HG03280 (cell line): ENCODE measurements around the gene FLT4.

Source experiments
- ATAC-seq: cut with Tn5 transposase; IDR thresholded peaks from one replicate; pipeline ENCODE4 v1.9.1; 2021; ENCODE audit warnings: mild to moderate bottlenecking, moderate library complexity; ENCODE audit not compliant: unreplicated experiment

FLT4 gene

DNA sequence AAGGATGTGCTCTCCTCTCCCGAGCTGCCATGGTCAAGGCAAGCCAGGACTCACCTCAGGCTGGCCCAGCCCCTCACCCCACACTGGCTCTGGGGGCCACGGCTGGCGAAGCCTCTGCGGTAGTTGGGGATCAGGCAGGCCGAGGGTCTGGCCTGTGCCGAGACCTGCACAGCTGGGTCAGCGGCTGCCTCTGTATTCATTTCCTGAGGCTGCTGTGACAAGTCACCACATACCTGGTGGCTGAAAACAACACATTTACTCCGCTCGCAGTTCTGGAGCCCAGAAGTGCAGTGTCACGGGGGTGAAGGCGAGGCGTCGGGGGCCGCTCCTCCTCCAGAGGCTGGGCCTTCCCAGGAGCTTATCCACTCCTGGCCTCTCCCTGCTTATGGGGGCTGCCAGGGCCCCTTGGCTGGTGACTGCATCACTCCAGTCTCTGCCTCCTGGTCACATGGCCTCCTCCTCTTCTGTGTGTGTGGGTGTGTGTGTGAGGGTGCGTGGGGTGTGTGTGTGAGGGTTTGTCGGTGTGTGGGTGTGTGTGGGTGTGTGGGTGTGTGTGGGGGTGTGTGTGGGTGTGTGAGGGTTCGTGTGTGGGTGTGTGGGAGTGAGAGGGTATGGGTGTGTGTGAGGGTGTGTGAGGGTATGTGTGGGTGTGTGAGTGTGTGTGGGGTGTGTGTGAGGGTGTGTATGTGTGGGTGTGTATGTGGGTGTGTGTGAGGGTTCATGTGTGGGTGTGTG, 54.9 kb downstream of the FLT4 start:
- no peak for ATAC-seq

DNA sequence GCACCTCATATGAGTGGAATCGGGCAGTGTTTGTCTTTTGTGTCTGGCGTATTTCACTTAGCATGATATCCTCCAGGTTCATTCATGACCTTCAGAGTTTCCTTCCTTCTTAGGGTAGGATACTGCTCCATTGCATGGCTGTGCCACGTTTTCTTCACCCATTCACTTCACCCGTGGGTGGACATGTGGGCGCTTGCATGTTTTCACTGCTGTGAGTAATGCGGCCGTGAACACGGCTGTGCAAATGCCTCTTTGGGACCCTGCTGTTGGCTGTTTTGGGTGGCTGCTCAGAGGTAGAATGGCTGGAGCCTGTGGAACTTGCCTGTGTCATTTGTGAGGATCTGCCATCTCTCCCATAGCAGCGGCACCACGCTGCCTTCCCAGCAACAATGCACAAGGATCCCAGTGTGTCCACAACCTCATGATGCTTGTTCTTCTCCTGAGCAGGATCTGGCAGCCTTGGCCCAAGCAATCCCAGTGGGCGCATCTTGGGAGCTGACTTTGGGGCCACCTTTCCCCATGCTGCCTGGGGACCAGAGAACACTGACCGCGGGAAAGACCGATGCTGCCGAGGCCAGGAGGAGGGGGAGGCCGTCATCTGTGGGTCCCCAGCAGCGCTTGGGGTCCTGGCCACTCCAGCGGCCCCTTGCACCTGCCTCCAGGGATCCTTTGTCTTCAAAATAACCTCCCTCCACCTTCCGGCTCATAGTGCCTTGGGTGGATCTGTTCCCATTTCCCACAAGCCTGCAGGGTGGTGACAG, 55.8 kb downstream of the FLT4 start:
- no peak for ATAC-seq

GRCh38 chr5:180592176-180592575, 57.2 kb downstream of the FLT4 start:
- ATAC-seq: no peak

GRCh38 chr5:180591311-180591887, 58.0 kb downstream of the FLT4 start, which contains the start of gene SCGB3A1:
TSS of gene SCGB3A1 (minus strand) at chr5:180591499. CDS start at chr5:180591462, 37 bp downstream.
- ATAC-seq: no peak

DNA sequence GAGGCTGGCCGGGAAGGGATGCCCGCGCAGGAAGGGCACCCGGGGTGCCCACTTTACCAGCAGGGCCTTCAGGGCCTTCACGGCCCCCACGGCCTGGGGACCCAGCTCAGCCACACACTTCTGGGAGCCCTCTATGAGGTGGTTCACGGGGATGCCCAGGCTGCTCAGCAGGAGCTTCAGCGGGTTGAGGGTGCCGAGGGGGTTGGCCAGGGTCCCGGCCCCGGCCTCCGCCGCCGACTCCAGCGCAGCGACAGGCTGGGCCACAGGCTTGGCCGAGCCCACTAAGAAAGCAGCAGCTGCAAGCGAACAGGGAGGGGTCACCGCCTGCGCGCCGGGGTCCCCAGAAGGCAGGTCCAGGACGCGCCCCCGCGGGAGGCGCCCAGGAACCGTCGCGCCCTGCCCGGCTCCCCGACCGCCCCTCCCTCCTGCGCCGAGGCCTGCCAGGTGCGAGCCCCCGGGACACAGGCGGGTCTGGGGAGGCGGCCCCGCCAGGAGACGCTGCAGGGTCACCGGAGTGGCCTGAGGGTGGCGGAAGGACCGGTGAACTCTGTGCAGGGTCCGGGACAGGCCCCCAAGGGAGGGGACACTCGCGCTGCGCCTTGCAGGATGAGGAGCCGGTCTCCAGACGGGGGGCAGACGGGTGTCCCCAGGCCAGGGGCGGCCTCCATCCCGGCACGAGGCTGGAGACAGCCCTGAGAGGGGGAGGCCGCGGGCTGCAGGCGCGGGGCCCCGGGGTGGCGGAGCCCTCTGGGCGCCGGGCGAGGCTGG, 58.7 kb downstream of the FLT4 start:
- no peak for ATAC-seq

GRCh38 chr5:180589771-180590542, 59.4 kb downstream of the FLT4 start:
- no peak for ATAC-seq

- no peak for ATAC-seq
Measured at GRCh38 chr5:180586870-180587269, 62.5 kb downstream of the FLT4 start.

DNA sequence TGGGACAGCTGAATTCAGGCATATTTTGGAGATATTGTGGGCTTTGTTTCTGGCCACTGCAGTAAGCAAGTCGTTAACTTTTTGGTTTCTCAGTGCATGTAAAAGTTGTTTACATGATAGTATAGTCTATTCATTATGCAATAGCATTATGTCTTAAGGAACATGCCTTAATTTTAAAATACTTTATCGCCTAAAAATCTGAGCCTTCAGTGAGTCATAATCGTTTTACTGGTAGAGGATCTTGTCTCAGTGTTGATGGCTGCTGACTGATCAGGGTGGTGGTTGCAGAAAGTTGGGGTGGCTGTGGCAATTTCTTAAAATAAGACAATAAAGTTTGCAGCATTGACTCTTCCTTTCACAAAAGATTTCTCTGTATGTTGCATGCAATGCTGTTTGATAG, 63.2 kb downstream of the FLT4 start:
- no peak for ATAC-seq

GRCh38 chr5:180583738-180584137, 65.7 kb downstream of the FLT4 start:
- ATAC-seq: no peak

GRCh38 chr5:180580681-180581080, 68.7 kb downstream of the FLT4 start:
- no peak for ATAC-seq

DNA sequence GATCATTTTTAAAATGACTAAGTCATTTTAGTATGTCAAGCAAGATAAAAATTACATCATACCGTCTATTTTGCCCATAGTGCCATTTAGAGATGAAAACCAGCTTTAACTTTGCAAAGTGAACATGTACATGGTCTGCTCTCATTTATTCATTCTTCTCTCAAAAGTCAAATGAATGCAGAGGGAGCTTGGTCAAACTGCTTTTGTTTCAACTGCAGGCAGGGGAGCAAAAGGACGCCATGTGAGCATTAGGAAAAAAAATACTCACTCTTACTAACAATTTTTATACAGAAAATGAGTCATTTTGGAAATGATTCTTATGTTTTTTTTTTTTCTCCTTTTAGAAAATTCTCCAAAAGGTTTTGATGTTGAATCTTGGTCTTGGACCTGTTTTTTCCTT, 73.8 kb downstream of the FLT4 start:
- no peak for ATAC-seq

DNA sequence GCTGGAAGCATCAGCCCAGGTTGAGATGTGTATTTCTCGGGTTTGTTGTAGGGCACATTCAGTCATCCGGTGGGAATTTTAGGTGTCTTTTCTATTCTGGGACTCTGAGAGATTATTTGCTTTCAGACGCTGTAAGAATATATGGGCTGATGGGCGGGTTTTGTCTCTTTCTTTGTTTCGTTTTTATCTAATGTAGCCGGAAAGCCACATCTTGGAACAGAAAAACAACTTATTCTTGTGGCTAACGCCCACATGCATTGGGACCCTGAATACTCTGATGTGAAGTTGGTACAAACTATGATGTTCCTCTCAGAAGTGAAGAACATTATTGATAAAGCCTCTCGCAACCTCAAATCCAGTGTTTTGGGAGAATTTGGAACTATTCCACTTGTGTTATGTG, 80.5 kb downstream of the FLT4 start:
- no peak for ATAC-seq

- no peak for ATAC-seq
Measured at GRCh38 chr5:180563994-180564393, 85.4 kb downstream of the FLT4 start.

GRCh38 chr5:180558232-180558631, 91.2 kb downstream of the FLT4 start:
- ATAC-seq: no peak

DNA sequence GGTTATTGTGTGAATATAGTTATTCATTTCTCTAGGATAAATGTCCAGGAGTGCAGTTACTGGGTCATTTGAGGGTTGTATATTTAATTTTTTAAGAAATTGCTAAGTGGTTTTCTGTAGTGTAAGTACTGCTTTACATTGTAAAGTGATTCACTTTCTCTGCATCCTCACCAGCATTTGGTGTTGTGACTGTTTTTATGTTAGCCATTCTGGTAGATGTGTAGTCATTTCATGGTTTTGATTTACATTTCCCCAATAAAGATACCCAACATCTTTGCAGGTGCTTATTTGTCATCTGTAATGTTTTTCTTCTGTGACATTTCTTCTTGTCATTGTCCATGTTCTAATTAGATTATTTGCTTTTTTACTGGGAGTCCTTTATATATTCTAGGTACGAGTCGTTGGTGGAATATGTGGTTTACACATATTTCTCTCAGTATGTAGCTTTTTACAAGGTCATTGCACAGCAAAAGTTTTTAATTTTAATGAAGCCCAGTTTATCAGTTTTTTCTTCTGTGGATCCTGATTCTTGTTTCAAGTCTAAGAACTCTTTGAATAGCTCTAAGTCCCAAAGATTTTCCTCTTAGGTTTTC, 92.1 kb downstream of the FLT4 start:
- no peak for ATAC-seq

GRCh38 chr5:180555168-180555921, 94.1 kb downstream of the FLT4 start:
- no peak for ATAC-seq

GRCh38 chr5:180553530-180553929, 95.9 kb downstream of the FLT4 start:
- ATAC-seq: no peak
